Measurements from ENCODE around the gene GLDN. TPM values are rescaled to one million over a fixed set of nuclear protein-coding genes. Genes with fewer than 3 reads are reported as not detected.

Gene GLDN
- total and polyA plus RNA-seq, 2 experiments from 2014 or later = 0.32 to 1.2 TPM

DNA sequence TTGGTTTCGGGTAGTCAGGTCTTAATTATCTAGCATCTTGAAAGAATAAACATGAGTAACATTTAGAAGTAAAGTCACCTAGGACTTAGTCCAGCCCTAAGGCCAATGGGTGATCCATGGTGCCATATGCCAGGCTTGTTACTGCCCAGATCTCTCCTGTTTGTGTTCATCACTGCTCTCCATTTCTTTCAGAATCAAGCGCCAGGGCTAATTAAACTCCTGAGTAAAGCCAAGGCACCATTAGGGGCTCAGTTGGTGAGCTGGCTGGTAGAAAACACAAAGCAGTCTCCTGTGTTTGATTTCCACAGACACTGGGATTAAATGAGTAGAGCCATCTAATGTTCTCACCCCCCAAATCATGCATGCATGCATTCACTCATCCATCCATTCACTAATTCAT, 14.4 kb upstream of the GLDN start:
- Mint-ChIP-seq H3K4me3 (no peak overlapping the region), H3K4me1 (peaks cover 9% of the 10 kb centered on the region; the same call in 2 of the 3 replicates), H3K27me3 (ENCODE audit: insufficient read depth, low read depth, poor library complexity) (peaks cover 3% of the 10 kb centered on the region), H3K36me3 (ENCODE audit: low read depth) (no peaks in the 10 kb centered on the region), H3K9me3 (no peaks in the 10 kb centered on the region), H3K27ac (no peak overlapping the region)
- H2AFZ ChIP-seq = no peak overlapping the region
- H3K79me2 ChIP-seq (replicated peaks; ENCODE audit: insufficient read depth) = no peaks in the 10 kb centered on the region
- H3K4me1 ChIP-seq (ENCODE audit: insufficient read depth) = no peaks in the 10 kb centered on the region
- no peaks in the 10 kb centered on the region for H3F3A ChIP-seq (replicated peaks; ENCODE audit: low read depth)
- H3K36me3 ChIP-seq (ENCODE audit: insufficient read depth) = no peaks in the 10 kb centered on the region
- TF ChIP-seq EZH2phosphoT487 (IDR thresholded peaks at IDR 0.05; ENCODE audit: unreplicated experiment) = no peak
- no peak for TF ChIP-seq CTCF (conservative IDR thresholded peaks at IDR 0.05; ENCODE audit: low read depth in 2 of 2)
- TF ChIP-seq ETS1 (IDR thresholded peaks at IDR 0.05) = no peak
- TF ChIP-seq, protein P1, sequence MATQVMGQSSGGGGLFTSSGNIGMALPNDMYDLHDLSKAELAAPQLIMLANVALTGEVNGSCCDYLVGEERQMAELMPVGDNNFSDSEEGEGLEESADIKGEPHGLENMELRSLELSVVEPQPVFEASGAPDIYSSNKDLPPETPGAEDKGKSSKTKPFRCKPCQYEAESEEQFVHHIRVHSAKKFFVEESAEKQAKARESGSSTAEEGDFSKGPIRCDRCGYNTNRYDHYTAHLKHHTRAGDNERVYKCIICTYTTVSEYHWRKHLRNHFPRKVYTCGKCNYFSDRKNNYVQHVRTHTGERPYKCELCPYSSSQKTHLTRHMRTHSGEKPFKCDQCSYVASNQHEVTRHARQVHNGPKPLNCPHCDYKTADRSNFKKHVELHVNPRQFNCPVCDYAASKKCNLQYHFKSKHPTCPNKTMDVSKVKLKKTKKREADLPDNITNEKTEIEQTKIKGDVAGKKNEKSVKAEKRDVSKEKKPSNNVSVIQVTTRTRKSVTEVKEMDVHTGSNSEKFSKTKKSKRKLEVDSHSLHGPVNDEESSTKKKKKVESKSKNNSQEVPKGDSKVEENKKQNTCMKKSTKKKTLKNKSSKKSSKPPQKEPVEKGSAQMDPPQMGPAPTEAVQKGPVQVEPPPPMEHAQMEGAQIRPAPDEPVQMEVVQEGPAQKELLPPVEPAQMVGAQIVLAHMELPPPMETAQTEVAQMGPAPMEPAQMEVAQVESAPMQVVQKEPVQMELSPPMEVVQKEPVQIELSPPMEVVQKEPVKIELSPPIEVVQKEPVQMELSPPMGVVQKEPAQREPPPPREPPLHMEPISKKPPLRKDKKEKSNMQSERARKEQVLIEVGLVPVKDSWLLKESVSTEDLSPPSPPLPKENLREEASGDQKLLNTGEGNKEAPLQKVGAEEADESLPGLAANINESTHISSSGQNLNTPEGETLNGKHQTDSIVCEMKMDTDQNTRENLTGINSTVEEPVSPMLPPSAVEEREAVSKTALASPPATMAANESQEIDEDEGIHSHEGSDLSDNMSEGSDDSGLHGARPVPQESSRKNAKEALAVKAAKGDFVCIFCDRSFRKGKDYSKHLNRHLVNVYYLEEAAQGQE (IDR thresholded peaks at IDR 0.05; ENCODE audit: unreplicated experiment) = no peak
- TF ChIP-seq JUNB (IDR thresholded peaks at IDR 0.05; ENCODE audit: unreplicated experiment) = no peak
- TF ChIP-seq CREB1 (CRISPR knock-in tag; IDR thresholded peaks at IDR 0.05; ENCODE audit: low read depth) = no peak
- TF ChIP-seq STAT1 (IDR thresholded peaks at IDR 0.05; ENCODE audit: unreplicated experiment) = no peak
- TF ChIP-seq NANOG (IDR thresholded peaks at IDR 0.05; ENCODE audit: borderline replicate concordance) = no peak
- TF ChIP-seq ZNF331 (CRISPR knock-in tag; IDR thresholded peaks at IDR 0.05; ENCODE audit: low read depth) = no peak
- no peak for TF ChIP-seq ZNF114 (CRISPR knock-in tag; IDR thresholded peaks at IDR 0.05)
- TF ChIP-seq EZH2 (IDR thresholded peaks at IDR 0.05; ENCODE audit: low read depth, unreplicated experiment) = no peak
- TF ChIP-seq, protein P2, sequence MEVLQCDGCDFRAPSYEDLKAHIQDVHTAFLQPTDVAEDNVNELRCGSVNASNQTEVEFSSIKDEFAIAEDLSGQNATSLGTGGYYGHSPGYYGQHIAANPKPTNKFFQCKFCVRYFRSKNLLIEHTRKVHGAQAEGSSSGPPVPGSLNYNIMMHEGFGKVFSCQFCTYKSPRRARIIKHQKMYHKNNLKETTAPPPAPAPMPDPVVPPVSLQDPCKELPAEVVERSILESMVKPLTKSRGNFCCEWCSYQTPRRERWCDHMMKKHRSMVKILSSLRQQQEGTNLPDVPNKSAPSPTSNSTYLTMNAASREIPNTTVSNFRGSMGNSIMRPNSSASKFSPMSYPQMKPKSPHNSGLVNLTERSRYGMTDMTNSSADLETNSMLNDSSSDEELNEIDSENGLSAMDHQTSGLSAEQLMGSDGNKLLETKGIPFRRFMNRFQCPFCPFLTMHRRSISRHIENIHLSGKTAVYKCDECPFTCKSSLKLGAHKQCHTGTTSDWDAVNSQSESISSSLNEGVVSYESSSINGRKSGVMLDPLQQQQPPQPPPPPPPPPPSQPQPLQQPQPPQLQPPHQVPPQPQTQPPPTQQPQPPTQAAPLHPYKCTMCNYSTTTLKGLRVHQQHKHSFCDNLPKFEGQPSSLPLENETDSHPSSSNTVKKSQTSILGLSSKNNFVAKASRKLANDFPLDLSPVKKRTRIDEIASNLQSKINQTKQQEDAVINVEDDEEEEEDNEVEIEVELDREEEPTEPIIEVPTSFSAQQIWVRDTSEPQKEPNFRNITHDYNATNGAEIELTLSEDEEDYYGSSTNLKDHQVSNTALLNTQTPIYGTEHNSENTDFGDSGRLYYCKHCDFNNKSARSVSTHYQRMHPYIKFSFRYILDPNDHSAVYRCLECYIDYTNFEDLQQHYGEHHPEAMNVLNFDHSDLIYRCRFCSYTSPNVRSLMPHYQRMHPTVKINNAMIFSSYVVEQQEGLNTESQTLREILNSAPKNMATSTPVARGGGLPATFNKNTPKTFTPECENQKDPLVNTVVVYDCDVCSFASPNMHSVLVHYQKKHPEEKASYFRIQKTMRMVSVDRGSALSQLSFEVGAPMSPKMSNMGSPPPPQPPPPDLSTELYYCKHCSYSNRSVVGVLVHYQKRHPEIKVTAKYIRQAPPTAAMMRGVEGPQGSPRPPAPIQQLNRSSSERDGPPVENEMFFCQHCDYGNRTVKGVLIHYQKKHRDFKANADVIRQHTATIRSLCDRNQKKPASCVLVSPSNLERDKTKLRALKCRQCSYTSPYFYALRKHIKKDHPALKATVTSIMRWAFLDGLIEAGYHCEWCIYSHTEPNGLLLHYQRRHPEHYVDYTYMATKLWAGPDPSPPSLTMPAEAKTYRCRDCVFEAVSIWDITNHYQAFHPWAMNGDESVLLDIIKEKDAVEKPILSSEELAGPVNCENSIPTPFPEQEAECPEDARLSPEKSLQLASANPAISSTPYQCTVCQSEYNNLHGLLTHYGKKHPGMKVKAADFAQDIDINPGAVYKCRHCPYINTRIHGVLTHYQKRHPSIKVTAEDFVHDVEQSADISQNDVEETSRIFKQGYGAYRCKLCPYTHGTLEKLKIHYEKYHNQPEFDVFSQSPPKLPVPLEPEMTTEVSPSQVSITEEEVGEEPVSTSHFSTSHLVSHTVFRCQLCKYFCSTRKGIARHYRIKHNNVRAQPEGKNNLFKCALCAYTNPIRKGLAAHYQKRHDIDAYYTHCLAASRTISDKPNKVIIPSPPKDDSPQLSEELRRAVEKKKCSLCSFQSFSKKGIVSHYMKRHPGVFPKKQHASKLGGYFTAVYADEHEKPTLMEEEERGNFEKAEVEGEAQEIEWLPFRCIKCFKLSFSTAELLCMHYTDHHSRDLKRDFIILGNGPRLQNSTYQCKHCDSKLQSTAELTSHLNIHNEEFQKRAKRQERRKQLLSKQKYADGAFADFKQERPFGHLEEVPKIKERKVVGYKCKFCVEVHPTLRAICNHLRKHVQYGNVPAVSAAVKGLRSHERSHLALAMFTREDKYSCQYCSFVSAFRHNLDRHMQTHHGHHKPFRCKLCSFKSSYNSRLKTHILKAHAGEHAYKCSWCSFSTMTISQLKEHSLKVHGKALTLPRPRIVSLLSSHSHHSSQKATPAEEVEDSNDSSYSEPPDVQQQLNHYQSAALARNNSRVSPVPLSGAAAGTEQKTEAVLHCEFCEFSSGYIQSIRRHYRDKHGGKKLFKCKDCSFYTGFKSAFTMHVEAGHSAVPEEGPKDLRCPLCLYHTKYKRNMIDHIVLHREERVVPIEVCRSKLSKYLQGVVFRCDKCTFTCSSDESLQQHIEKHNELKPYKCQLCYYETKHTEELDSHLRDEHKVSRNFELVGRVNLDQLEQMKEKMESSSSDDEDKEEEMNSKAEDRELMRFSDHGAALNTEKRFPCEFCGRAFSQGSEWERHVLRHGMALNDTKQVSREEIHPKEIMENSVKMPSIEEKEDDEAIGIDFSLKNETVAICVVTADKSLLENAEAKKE (CRISPR knock-in tag; IDR thresholded peaks at IDR 0.05) = no peak
- H3K4me3 ChIP-seq = no peak overlapping the region
- no peaks in the 10 kb centered on the region for H4K20me1 ChIP-seq (replicated peaks; ENCODE audit: insufficient read depth)
- no peaks in the 10 kb centered on the region for H3K27me3 ChIP-seq (ENCODE audit: insufficient read depth)
- peaks cover 4% of the 10 kb centered on the region for H3K9me2 ChIP-seq (ENCODE audit: insufficient read depth)
- DNase-seq (ENCODE audit: low spot score) = no peak
- no peak for ATAC-seq
- H3K27ac ChIP-seq (ENCODE audit: low read depth) = no peak overlapping the region
- H3K4me2 ChIP-seq = no peak overlapping the region

Data from GM23338 (cell line).